Small intestine (tissue), 7 donors: ENCODE results near the gene HERC2. TPM values are rescaled to one million over a fixed set of nuclear protein-coding genes. Genes with fewer than 3 reads are reported as not detected.
A peak's percentile ranks its signal among the peaks of the same experiment; 100 is the strongest.
"Not testable (repeated sequence)": the region's sequence is repeated elsewhere in the genome, so short reads cannot be mapped to it uniquely, and the experiment has no call there.

ENCODE experiments used
- DNase-seq, 2 donors: peaks; one replicate each; pipeline versions ENCODE4 v3.0.0 to v3.0.0-alpha.2; 2013
- FAIRE-seq: peaks from 2 replicates; lab custom pipeline; 2012; peaks lifted over from hg19 to GRCh38; lab: Jason Lieb, UNC
- H3K27ac ChIP-seq, 3 donors: one replicate each; pipeline ENCODE4 v1.5.1; 2013; ENCODE audit warnings: low read length in 2 of 3, mild to moderate bottlenecking in 2 of 3, control low read depth in 1 of 3, inconsistent platforms in 1 of 3, low read depth in 1 of 3, moderate library complexity in 1 of 3
- H3K27me3 ChIP-seq, 3 donors: one replicate each; pipeline ENCODE4 v1.6.1; 2013; ENCODE audit warnings: low read length in 3 of 3, inconsistent platforms in 1 of 3; ENCODE audit not compliant: control insufficient read depth in 3 of 3, insufficient read depth in 3 of 3
- H3K36me3 ChIP-seq, 3 donors: one replicate each; pipeline ENCODE4 v1.6.1; 2013; ENCODE audit warnings: low read length in 3 of 3, inconsistent platforms in 1 of 3, low read depth in 1 of 3, mild to moderate bottlenecking in 1 of 3, moderate library complexity in 1 of 3; ENCODE audit not compliant: control insufficient read depth in 3 of 3, insufficient read depth in 2 of 3
- H3K4me1 ChIP-seq, 3 donors: one replicate each; pipeline ENCODE4 v1.6.1; 2013; ENCODE audit warnings: low read length in 2 of 3, inconsistent platforms in 1 of 3, low read depth in 1 of 3, mild to moderate bottlenecking in 1 of 3, moderate library complexity in 1 of 3; ENCODE audit not compliant: control insufficient read depth in 3 of 3, insufficient read depth in 2 of 3
- H3K4me3 ChIP-seq, 3 donors: one replicate each; pipeline ENCODE4 v1.5.1; 2013; ENCODE audit warnings: low read length in 3 of 3, control low read depth in 1 of 3, inconsistent platforms in 1 of 3, low read depth in 1 of 3, mild to moderate bottlenecking in 1 of 3, moderate library complexity in 1 of 3
- H3K9me3 ChIP-seq, 2 donors: one replicate each; pipeline ENCODE4 v1.6.1; 2013; ENCODE audit warnings: low read depth in 1 of 2, low read length in 1 of 2; ENCODE audit not compliant: control insufficient read depth in 2 of 2, insufficient read depth in 1 of 2
- WGBS, 3 donors: extraction: QIAGEN DNeasy Blood & Tissue Kit; methylation state at CpG; one replicate each; pipeline ENCODE4 v1.1.7; 2013; 5-methylcytosine and 5-hydroxymethylcytosine counted together
- polyA plus RNA-seq, 4 donors: library from polyadenylated mRNA; stranded (reverse) in 3 of 4; unstranded in 1 of 4; fragments of 200-250 nt in 3 of 4; fragments of 120-200 nt in 1 of 4; gene quantifications; one replicate each; pipeline versions ENCODE4 v1.2.1 to v1.2.3, GENCODE V29; 2013
- donor health status: healthy with polysubstance abuse.
- donor health status: control.
- donor health status: control.
- donor health status: Bipolar disorder and iron deficiency.
- donor health status: healthy.

Gene HERC2
- polyA plus RNA-seq, 4 donors, result 23.2 to 45.6 (median 26.9) TPM

- H3K27ac ChIP-seq, H3K4me1 ChIP-seq, DNase-seq, H3K9me3 ChIP-seq, H3K4me3 ChIP-seq, FAIRE-seq, H3K27me3 ChIP-seq: not testable (repeated sequence)
- peaks cover 6 to 17% (median 6%) of the 10 kb centered on the region in 3 donors for H3K36me3 ChIP-seq
- 66 to 72% (median 70%) methylated on average over 9 of the region's 9 CpGs for WGBS, 3 donors
Measured at GRCh38 chr15:28228990-28229640, 92.9 kb downstream of the HERC2 start.

GRCh38 chr15:28228096-28228495 lies 93.9 kb downstream of the HERC2 start:
- H3K4me1 ChIP-seq, result no peaks in the 10 kb centered on the region
- no peaks in the 10 kb centered on the region for H3K27me3 ChIP-seq
- no peaks in the 10 kb centered on the region for H3K9me3 ChIP-seq
- H3K36me3 ChIP-seq, result peaks cover 2 to 16% (median 6%) of the 10 kb centered on the region in 3 donors
- no peak overlapping the region for H3K4me3 ChIP-seq
- FAIRE-seq, result no peak
- H3K27ac ChIP-seq, result no peak overlapping the region
- 97% methylated on average over 18 of the region's 18 CpGs for WGBS, 3 donors
- DNase-seq, result no peak

GRCh38 chr15:28227303-28227702 lies 94.7 kb downstream of the HERC2 start:
- peaks cover 2 to 19% (median 6%) of the 10 kb centered on the region in 3 donors for H3K36me3 ChIP-seq
- FAIRE-seq, result not testable (repeated sequence)
- WGBS, 3 donors, result 60 to 90% (median 82%) methylated on average over 1 of the region's 1 CpG

GRCh38 chr15:28222612-28223011 lies 99.4 kb downstream of the HERC2 start:
- Histone ChIP-seq H3K36me3 (peaks cover 3 to 30% (median 4%) of the 10 kb centered on the region in 3 donors), H3K27ac (peak overlapping the region in 1 of 3 donors; percentile 42)
- FAIRE-seq, H3K4me3 ChIP-seq, H3K4me1 ChIP-seq, H3K27me3 ChIP-seq, H3K9me3 ChIP-seq: not testable (repeated sequence)
- DNase-seq, result peak in 1 of 2 donors; percentile 61
- WGBS, 3 donors, result 84 to 86% (median 85%) methylated on average over 7 of the region's 7 CpGs

More at GRCh38 chr15:28227303-28227702, 94.7 kb downstream of the HERC2 start:
- DNase-seq, H3K27ac ChIP-seq, H3K4me1 ChIP-seq, H3K27me3 ChIP-seq, H3K4me3 ChIP-seq, H3K9me3 ChIP-seq: not testable (repeated sequence)

GRCh38 chr15:28221696-28222095 lies 100.3 kb downstream of the HERC2 start:
- WGBS, 3 donors, result 88 to 94% (median 93%) methylated on average over 3 to 4 of the region's 4 CpGs
- not testable (repeated sequence) for FAIRE-seq

GRCh38 chr15:28219116-28219515 lies 102.9 kb downstream of the HERC2 start:
- WGBS, 3 donors, result 91 to 97% (median 94%) methylated on average over 10 of the region's 10 CpGs
- no peak for FAIRE-seq
- peaks cover 3 to 31% (median 4%) of the 10 kb centered on the region in 3 donors for H3K36me3 ChIP-seq
- H3K27me3 ChIP-seq, result no peaks in the 10 kb centered on the region
- H3K9me3 ChIP-seq, result no peaks in the 10 kb centered on the region
- no peak overlapping the region for H3K27ac ChIP-seq
- no peaks in the 10 kb centered on the region for H3K4me1 ChIP-seq
- no peak overlapping the region for H3K4me3 ChIP-seq
- no peak for DNase-seq

More at GRCh38 chr15:28221696-28222095, 100.3 kb downstream of the HERC2 start:
- peaks cover 3 to 29% (median 4%) of the 10 kb centered on the region in 3 donors for H3K36me3 ChIP-seq
- not testable (repeated sequence) for H3K27ac ChIP-seq, DNase-seq, H3K4me3 ChIP-seq, H3K9me3 ChIP-seq, H3K27me3 ChIP-seq, H3K4me1 ChIP-seq

- not testable (repeated sequence) for FAIRE-seq, H3K4me1 ChIP-seq, DNase-seq, H3K4me3 ChIP-seq, H3K9me3 ChIP-seq, H3K27ac ChIP-seq, H3K27me3 ChIP-seq
- peaks cover 3 to 33% (median 4%) of the 10 kb centered on the region in 3 donors for H3K36me3 ChIP-seq
- WGBS, 3 donors, result 97 to 98% (median 98%) methylated on average over 10 to 14 of the region's 14 CpGs
Measured at GRCh38 chr15:28216946-28217546, 104.9 kb downstream of the HERC2 start.

- H3K9me3 ChIP-seq, H3K27me3 ChIP-seq, DNase-seq, H3K4me1 ChIP-seq, FAIRE-seq, H3K27ac ChIP-seq, H3K4me3 ChIP-seq: not testable (repeated sequence)
- peaks cover 3 to 32% (median 4%) of the 10 kb centered on the region in 3 donors for H3K36me3 ChIP-seq
- WGBS, 3 donors, result 90 to 94% (median 93%) methylated on average over 14 of the region's 14 CpGs
Measured at GRCh38 chr15:28215521-28215920, 106.5 kb downstream of the HERC2 start.
